GM08714 (cell line): Measurements from ENCODE around the gene SRGN.

ENCODE experiments used
- H3K4me3 ChIP-seq: fragments of 200-500 bp; sonication (Bioruptor generic); 2 replicates; pipeline ENCODE4 v1.5.1; 2014; ENCODE audit warnings: mild to moderate bottlenecking, low read length, inconsistent platforms
- ZNF274 ChIP-seq: IDR thresholded peaks from 2 replicates; pipeline ENCODE4 v1.6.1; 2012; ENCODE audit warnings: mild to moderate bottlenecking, low read depth, low read length

The SRGN gene

DNA sequence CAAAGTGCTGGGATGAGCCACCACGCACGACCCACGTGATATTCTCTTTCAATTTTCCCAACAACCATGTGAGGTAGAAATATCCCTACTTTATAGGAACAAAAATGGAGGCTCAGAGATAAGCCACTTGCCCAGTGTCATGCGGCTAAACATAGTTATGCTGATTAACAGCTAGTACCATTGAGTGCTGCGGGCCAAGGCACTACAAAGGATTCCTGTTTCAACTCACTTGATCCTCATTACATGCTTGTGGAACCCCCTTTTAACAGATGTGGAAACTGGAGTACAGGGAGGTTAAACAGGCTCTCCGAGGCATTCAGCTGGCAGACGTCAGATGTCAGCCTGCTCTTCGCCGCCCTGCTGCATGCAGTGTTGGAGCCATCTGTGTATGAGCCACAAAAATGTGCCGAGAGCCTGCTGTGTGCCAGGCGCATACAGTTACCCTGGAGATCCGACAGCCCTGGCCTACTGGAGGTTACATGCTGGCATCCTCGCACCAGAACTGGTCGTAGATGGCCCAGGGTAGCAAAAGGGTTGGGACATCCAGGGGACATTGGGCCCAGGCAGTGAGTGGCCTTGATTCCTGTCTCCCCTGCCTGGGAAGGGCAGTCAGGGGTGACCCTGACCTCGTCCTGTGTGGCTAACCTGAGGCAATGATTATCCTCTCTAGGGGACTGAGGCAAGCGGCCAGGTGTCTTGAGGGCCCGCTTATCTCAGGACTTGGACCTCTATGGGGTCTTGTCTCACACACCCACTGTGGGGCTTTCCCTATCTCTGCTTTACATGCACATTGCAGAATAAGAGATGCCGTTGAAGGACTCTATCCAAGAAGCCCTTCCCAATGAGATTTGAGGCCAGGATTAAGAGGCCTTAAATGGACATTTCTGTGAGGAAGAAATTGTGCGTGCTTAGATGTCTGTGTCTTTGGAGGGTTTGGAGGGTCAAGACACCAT, 18.5 kb upstream of the SRGN start:
- no peak overlapping the region for H3K4me3 ChIP-seq
- TF ChIP-seq ZNF274: no peak

DNA sequence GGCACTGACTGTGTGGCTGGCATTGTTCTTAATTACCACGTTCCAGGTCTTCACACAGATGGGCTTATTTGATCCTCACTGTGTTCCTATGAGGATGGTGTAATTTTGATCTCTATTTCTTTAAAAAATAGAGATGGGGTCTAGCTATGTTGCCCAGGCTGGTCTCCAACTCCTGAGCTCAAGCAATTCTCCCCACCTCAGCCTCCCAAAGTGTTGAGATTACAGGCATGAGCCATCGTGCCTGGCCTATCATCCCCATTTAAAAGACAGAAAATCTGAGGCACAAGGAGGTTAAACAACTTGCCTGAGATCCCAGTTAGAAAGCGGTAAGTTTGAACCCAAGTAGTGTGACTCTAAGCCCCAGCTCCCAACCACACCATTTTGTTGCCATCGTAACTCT, 17.0 kb upstream of the SRGN start:
- no peak for TF ChIP-seq ZNF274
- no peak overlapping the region for H3K4me3 ChIP-seq

DNA sequence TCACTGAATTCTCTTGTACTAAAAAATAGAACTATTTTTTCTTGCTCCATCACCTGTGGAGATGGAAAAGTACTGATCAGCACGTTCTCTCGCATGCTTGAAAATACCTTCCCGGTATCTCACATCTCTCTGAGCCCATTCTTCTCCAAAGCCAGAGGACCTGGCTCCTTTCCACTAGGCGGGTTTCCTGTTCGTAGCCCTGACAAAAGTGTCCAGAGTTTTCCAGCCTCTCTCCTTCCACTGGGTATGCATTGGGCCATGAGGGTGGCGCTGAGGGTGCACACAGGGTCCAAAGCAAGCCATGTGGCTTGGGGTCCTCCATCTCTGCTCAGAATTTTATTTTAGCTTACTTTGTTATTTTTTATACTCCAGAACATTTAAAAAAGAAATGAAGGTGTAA, 16.3 kb upstream of the SRGN start:
- no peak for TF ChIP-seq ZNF274

DNA sequence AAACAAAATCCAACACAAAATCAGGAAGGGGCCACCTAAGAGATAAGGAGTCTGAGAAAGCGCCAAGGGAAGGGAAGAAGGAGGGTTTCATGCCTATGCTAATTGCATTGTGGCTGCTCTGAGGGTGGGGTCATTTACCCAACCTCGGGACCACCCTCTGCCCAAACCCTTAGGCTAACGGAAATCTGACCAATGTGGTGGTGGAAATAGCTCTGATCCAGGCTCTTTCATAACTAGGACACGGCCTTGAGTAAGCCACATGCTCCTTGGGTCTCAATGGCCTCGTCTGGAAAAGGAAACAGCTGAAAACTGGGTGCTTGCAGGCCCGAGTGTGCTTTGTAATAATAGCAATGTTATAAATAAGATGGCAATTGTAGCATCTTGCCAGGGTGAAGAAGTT, 14.9 kb upstream of the SRGN start:
- H3K4me3 ChIP-seq: no peak overlapping the region
- no peak for TF ChIP-seq ZNF274

More for the DNA sequence above, 16.3 kb upstream of the SRGN start:
- H3K4me3 ChIP-seq: no peak overlapping the region

DNA sequence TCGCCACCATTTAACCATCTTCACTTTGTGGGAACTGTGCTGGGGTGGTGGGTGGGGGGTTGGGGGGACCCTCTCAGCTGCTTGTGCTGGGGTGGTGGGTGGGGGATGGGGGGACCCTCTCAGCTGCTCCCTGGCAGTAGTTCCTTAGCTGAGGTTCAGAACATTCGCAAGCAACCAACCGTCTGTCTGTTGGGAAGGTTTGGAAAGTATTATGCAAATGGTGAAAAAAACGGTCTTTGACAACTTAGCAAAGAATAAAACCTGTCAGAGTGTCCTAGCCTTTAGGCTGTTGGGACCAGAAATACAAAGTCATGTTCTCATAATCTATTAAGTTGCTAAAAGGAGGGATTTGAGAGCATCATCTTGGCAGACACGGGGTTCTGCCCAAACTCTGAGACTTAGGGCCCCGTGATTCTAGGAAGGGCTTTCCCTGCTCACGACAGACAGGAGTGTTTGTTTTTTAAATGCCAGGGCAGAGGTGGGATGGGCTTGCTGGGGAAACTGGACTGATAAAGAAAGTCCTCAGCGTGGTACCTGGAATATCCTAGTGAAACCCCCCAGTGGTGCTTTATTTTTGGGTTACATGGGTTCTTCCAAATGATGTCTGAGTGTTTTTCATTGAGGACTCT, 14.1 kb upstream of the SRGN start:
- TF ChIP-seq ZNF274: no peak
- no peak overlapping the region for H3K4me3 ChIP-seq

DNA sequence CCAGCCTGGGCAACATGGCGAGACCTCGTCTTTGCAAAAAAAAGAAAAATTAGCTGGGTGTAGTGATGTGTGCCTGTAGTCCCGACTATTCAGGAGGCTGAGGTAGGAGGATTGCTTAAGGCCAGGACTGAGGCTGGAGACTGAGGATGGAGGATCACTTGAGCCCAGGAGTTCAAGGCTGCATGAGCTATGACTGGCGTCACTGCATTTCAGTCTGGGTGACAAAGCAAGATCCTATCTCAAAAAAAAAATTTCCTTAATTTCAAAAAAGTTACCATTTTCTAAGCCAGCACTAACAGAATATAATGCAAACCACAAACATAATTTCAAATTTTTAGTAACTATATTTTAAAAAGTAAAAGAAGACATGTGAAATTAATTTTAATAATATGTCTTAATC, 13.4 kb upstream of the SRGN start:
- TF ChIP-seq ZNF274: no peak
- no peak overlapping the region for H3K4me3 ChIP-seq

DNA sequence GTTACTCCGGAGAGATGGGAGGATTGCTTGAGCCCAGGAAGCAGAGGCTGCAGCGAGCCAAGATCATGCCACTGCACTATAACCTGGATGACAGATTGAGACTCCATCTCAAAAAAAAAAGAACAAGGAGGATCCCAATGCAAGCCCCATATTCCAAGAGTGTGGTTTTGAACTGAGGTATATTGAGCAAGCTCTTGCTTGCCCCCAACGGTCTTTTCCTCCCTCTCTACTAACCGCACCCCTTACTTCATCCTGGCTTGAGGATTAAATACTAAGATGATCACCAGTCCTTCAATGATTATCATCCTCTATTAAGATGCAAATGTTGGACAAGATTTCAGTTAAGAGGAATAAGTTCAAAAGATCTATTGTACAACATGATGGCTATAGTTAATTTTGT, 12.5 kb upstream of the SRGN start:
- no peak for TF ChIP-seq ZNF274
- no peak overlapping the region for H3K4me3 ChIP-seq

DNA sequence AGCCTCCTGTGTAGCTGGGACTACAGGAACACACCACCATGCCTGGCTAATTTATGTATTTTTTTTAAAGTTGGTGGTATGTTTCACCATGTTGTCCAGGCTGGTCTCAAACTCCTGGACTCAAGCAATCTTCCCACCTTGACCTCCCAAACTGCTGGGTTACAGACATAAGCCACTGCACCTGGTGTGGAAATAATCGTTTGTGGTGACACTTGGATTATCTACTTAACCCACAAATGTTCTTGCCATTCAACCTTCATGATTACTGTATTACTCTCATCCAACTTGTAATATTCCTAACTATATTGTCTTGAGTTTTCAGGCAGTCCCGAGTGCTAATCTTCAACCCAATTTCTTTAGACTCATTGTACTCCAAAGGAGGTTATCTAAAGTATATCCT, 9.6 kb upstream of the SRGN start:
- no peak for TF ChIP-seq ZNF274

DNA sequence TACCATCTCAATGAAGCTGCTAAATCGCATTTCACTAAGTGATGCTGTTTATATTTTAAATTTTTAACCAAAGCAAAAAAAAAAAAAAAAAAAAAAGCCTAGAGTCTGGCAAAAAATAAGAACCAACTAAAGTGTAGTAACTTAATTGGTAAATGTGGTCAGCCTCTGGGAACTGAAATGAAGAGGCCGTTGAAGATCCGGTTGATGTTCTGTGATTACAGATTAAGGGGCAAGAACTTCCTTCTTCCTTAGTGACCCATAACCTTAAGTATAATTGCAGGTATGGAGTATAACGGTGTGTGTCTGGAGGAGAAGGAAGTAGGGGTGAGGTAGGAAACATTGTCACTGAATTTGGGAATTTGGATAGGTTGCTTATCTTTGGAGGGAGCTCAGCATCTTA, 7.7 kb upstream of the SRGN start:
- no peak for TF ChIP-seq ZNF274
- H3K4me3 ChIP-seq: no peak overlapping the region

More for the DNA sequence above, 9.6 kb upstream of the SRGN start:
- no peak overlapping the region for H3K4me3 ChIP-seq

DNA sequence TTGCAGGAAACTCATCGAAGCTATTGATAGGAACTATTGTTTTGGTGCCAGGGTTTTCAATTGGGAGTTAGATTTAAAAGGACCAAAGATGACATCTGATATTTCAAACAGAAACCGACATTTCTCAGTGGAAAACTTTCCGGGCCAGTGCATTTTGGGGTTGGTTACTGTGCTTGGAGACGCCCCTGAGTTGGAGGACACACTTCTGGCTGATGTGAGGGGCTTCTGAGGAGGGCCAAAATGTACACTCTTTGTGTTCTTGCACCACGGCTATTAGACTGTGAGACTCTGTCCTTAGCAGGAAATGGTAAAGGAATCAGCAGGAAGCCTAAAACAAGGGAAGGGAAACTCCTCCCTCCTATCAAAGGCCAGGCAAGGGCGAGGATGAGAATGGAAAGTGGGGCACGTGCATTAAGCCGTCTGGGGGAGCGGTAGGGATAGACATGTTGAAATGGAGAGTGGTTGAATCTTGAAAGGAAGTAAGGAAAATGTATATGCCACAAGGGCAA, 1.8 kb upstream of the SRGN start:
- TF ChIP-seq ZNF274: no peak
- no peak overlapping the region for H3K4me3 ChIP-seq

DNA sequence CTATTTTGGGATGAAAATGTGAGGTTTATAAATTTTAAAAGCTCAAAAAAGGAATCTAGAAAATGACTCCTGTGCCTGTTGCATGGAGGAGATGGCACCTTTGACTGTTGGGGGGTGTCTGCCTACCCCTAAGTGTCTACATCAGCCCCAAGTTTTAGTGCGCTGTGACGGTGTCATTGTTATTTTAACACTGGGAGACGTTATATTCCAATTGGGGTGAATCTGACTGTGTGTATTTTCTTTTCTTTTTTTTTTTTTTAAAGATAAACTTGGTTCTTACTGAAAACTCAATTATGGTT, 517 bp downstream of the SRGN start:
- TF ChIP-seq ZNF274: no peak
- H3K4me3 ChIP-seq: peak overlapping the region; percentile 100

DNA sequence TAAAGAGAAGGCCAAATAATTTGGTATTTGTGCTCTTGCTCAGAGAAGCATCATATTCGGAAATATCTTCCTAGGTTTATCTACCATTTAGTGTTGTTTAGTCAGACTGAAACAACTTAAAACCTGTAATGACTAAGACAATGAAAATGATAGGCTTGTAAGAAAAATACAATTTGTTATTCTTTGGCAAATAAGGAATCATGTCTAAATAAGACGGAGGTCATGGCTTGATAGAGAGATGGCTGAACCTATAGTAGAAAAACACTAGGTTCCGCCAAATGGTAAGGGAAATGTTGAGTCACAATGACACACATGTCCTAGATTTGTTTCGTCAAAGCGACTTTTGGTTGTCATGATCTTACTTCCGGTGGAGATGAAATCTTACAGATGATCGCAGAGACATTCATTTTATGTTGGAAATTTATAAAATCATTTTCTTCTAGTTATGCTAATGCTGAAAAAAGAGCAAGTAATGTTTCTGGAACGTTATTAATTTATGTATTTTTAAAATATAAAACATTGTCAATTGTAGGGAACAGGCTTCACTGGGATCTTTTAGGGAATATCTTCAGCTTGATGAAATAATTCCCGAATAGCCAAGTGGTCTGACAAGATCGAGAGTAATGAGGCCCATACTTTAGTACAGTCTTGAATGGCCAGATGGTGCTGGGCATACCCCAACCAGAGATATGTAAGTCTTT, 1.0 kb downstream of the SRGN start:
- TF ChIP-seq ZNF274: no peak
- H3K4me3 ChIP-seq: peak overlapping the region; percentile 100

DNA sequence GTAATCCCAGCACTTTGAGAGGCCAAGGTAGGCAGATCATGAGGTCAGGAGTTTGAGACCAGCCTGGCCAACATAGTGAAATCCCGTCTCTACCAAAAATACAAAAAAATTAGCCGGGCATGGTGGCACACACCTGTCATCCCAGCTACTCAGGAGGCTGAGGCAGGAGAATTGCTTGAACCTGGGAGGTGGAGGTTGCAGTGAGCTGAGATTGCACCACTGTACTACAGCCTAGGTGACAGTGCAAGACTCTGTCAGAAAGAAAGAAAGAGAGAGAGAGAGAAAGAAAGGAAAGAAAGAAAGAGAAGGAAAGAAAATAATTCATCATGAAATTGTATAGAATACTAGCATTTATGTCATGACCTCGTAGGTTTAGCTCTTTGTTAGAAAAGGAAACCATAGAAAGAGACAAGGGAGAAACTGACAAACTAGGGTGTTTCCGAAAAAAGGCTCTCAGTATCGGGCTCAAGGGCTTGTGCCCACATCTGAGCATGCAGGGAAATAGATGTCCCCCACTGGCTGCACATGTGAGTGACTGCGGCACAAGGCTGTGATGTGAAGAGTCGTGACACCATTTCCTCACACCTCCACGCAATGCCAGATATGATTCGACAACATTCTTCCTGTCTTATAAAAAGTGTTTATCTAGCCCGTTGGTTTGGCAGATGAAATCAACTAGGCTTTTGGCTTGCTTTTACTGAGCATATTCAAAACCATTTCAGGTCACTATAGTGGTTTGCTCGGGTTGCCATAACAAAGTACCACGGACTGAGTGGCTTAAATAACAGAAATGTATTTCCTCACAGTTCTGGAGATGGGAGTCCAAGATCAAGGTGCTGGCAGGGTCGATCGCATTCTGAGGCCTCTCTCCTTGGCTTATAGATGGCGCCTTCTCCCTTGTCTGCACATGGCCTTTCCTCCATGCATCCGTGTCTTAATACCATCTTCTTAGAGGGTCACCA, 2.0 kb downstream of the SRGN start:
- peak overlapping the region; percentile 100 for H3K4me3 ChIP-seq
- TF ChIP-seq ZNF274: no peak

DNA sequence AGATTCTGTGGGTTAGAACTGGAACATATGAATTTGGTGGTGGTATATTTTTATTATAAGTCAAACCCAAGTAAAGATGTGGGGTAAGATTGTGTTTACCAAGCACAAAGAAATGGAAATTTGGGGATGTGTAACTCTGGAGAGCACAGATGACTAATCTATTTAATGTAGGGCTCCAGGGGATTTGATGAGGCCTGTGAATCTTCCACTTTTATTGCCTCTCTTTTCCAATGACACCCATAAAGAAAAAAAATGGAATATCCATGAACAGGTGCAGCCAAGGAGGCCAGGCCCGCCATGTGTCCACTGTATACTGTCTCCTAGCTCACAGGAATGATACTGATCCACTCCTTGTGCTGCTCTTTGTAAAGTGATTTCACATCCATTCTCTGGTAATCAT, 2.8 kb downstream of the SRGN start:
- H3K4me3 ChIP-seq: peak overlapping the region; percentile 100
- no peak for TF ChIP-seq ZNF274
